DND-41 (cell line): Measurements from ENCODE around the gene GTPBP1.

Source experiments
- ATAC-seq: fragments of 200-7000 bp; cut with Tn5 transposase; 3 replicates; pipeline ENCODE4 v1.9.1; 2021; ENCODE audit warnings: low read depth; ENCODE audit not compliant: insufficient read depth
- DNase-seq: peaks from one replicate; pipeline ENCODE4 v3.0.0-alpha.2; 2020
- H2AFZ ChIP-seq: 2 replicates; pipeline ENCODE4 v1.6.0; 2012; ENCODE audit warnings: low read depth, low read length
- H3K27ac ChIP-seq: 2 replicates; pipeline ENCODE4 v1.5.1; 2012; ENCODE audit warnings: low read length, inconsistent platforms
- H3K27me3 ChIP-seq: fragments of 200-600 bp; sonication (generic); 2 replicates; pipeline ENCODE4 v1.6.0; 2012; ENCODE audit warnings: low read length, mild to moderate bottlenecking, inconsistent platforms; ENCODE audit not compliant: insufficient read depth, poor library complexity
- H3K36me3 ChIP-seq: 2 replicates; pipeline ENCODE4 v1.5.1; 2012; ENCODE audit warnings: low read length, inconsistent platforms; ENCODE audit not compliant: insufficient read depth
- H3K4me1 ChIP-seq: 2 replicates; pipeline ENCODE4 v1.5.1; 2012; ENCODE audit warnings: mild to moderate bottlenecking, low read length; ENCODE audit not compliant: insufficient read depth
- H3K4me2 ChIP-seq: 2 replicates; pipeline ENCODE4 v1.6.0; 2012; ENCODE audit warnings: mild to moderate bottlenecking, moderate library complexity, low read length, inconsistent platforms; ENCODE audit not compliant: insufficient read depth
- H3K4me3 ChIP-seq, 2 experiments: fragments of 200-600 bp in 1 of 2; shearing (Covaris generic) in 1 of 2; 2 replicates each; pipeline ENCODE4 v1.5.1; 2012 to 2016; ENCODE audit warnings: inconsistent platforms in 2 of 2, low read length in 2 of 2, mild to moderate bottlenecking in 2 of 2, low read depth in 1 of 2, moderate library complexity in 1 of 2
- H3K79me2 ChIP-seq: 2 replicates; pipeline ENCODE4 v1.6.0; 2012; ENCODE audit warnings: low read length, inconsistent platforms; ENCODE audit not compliant: insufficient read depth
- H3K9ac ChIP-seq: 2 replicates; pipeline ENCODE4 v1.6.0; 2012; ENCODE audit warnings: low read depth, mild to moderate bottlenecking, inconsistent platforms, low read length, moderate library complexity
- H3K9me3 ChIP-seq: 2 replicates; pipeline ENCODE4 v1.5.1; 2012; ENCODE audit warnings: low read length, moderate library complexity, mild to moderate bottlenecking, inconsistent platforms; ENCODE audit not compliant: insufficient read depth, severe bottlenecking
- H4K20me1 ChIP-seq: 2 replicates; pipeline ENCODE4 v1.6.0; 2012; ENCODE audit warnings: low read length; ENCODE audit not compliant: insufficient read depth
- EZH2 ChIP-seq: IDR thresholded peaks from 3 replicates; pipeline ENCODE4 v1.6.1; 2012; ENCODE audit warnings: borderline replicate concordance, low read depth, mild to moderate bottlenecking, moderate library complexity, low read length, inconsistent platforms; ENCODE audit not compliant: severe bottlenecking
- TF ChIP-seq, protein P1 (sequence below): IDR thresholded peaks from 2 replicates; pipeline ENCODE4 v1.5.1; 2012; ENCODE audit warnings: borderline replicate concordance, low read length, moderate library complexity, mild to moderate bottlenecking; ENCODE audit not compliant: poor library complexity, severe bottlenecking; ENCODE audit errors: extremely low read depth

The GTPBP1 gene

DNA sequence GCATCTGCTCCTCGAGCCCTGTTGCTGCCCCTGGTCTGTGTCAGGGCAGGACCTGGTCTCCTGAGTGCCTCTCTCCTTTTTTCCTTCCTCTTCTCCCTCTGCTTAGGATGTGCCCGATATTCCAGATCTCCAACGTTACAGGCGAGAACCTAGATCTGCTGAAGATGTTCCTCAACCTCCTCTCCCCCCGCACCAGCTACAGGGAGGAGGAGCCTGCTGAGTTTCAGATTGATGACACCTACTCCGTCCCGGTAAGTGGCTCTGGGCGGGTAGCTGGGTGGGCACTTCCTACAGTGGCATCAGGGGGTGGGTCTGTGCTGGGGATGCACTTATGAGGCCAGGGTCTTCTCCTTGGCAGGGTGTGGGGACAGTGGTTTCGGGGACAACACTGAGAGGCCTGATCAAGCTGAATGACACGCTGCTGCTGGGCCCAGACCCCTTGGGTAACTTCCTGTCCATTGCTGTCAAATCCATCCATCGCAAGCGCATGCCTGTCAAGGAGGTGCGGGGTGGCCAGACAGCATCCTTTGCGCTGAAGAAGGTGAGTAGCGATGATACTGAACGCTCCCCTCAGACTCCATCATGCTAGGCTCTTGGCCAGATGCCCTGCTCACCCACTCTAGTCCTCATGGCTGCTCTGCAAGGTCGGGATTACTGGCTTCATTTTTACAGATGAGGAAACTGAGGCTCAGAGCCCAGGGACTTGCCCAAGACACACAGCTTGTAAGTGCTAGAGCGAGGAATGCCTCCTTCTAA is 20.3 kb downstream of the GTPBP1 start:
- no peak for DNase-seq
- Histone ChIP-seq H3K9ac (no peak overlapping the region), H3K9me3 (no peaks in the 10 kb centered on the region), H3K4me2 (no peak overlapping the region), H2AFZ (no peak overlapping the region), H3K27ac (no peak overlapping the region), H3K36me3 (peaks cover 99% of the 10 kb centered on the region), H3K27me3 (no peaks in the 10 kb centered on the region), H3K4me3 (no peak overlapping the region), H3K79me2 (no peaks in the 10 kb centered on the region), H3K4me1 (no peaks in the 10 kb centered on the region), H4K20me1 (peaks cover 25% of the 10 kb centered on the region)
- no peak for ATAC-seq
- TF ChIP-seq, protein P1, sequence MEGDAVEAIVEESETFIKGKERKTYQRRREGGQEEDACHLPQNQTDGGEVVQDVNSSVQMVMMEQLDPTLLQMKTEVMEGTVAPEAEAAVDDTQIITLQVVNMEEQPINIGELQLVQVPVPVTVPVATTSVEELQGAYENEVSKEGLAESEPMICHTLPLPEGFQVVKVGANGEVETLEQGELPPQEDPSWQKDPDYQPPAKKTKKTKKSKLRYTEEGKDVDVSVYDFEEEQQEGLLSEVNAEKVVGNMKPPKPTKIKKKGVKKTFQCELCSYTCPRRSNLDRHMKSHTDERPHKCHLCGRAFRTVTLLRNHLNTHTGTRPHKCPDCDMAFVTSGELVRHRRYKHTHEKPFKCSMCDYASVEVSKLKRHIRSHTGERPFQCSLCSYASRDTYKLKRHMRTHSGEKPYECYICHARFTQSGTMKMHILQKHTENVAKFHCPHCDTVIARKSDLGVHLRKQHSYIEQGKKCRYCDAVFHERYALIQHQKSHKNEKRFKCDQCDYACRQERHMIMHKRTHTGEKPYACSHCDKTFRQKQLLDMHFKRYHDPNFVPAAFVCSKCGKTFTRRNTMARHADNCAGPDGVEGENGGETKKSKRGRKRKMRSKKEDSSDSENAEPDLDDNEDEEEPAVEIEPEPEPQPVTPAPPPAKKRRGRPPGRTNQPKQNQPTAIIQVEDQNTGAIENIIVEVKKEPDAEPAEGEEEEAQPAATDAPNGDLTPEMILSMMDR: no peak
- TF ChIP-seq EZH2: no peak

DNA sequence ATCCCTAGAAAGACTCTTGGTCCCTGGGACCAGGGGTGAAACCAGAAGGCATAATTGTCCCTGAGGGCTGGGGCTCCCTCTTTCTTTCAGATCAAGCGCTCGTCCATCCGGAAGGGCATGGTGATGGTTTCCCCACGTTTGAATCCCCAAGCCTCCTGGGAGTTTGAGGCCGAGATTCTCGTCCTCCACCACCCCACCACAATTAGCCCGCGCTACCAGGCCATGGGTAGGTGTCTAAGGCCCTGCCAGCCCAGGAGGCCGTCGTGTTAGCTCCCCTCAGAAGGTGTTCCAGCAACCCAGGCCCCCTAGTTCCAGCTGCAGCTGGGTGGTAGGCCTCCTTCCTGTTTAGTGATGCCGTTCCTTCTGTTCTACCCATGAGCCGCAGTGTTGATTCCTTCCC is 21.4 kb downstream of the GTPBP1 start:
- no peaks in the 10 kb centered on the region for H3K4me1 ChIP-seq
- H3K79me2 ChIP-seq: no peaks in the 10 kb centered on the region
- DNase-seq (no peak), ATAC-seq (no peak)
- no peak overlapping the region for H3K9ac ChIP-seq
- peaks cover 100% of the 10 kb centered on the region for H3K36me3 ChIP-seq
- peaks cover 27% of the 10 kb centered on the region for H4K20me1 ChIP-seq
- H2AFZ ChIP-seq: no peak overlapping the region
- no peak overlapping the region for H3K27ac ChIP-seq
- no peak overlapping the region for H3K4me2 ChIP-seq
- no peaks in the 10 kb centered on the region for H3K27me3 ChIP-seq
- H3K9me3 ChIP-seq: no peaks in the 10 kb centered on the region
- no peak overlapping the region for H3K4me3 ChIP-seq
- TF ChIP-seq, protein P1: no peak
- TF ChIP-seq EZH2: no peak

DNA sequence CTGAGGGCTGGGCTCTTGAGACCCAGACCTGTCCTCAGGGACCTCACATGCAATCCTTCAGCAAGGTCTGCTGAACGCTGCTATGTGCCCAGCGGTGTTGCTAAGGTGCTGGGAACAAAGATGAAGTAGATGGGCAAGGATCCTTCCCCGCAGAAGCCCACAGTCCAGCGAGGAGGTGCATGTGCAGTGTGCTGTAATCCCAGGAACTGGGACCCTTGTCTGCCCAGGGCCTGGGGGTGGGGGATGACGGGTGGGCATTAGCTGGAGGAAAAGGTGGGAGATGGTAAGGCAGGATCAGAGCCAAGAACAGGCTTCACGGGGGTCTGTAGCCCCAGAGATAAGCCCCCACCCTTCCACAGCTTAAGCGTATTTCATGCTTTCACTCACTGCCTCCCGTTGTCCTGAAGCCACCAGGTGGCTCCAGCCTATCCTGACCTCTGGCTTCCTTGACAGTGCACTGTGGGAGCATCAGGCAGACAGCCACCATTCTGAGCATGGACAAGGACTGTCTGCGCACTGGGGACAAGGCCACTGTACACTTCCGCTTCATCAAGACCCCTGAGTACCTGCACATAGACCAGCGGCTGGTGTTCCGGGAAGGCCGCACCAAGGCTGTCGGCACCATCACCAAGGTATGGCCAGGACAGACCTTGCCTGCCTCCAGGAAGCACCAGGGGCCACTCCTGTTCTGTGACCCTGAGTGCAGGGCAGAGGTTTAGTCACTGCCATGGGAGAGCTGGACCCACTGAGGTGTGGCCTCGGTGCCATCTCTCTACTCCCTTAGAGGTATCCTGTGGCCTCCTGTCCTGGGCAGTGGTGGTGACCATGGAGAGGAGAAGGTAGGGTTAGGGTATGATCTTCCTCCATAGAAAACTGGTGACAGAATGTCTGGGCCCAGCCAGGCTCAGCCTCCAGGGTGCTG is 22.0 kb downstream of the GTPBP1 start:
- DNase-seq (no peak), ATAC-seq (no peak)
- no peak overlapping the region for H3K4me3 ChIP-seq
- no peak overlapping the region for H2AFZ ChIP-seq
- H3K4me2 ChIP-seq: no peak overlapping the region
- H3K27me3 ChIP-seq: no peaks in the 10 kb centered on the region
- H3K9ac ChIP-seq: no peak overlapping the region
- no peaks in the 10 kb centered on the region for H3K79me2 ChIP-seq
- peaks cover 28% of the 10 kb centered on the region for H4K20me1 ChIP-seq
- H3K36me3 ChIP-seq: peaks cover 98% of the 10 kb centered on the region
- TF ChIP-seq, protein P1: no peak
- no peak for TF ChIP-seq EZH2
- no peaks in the 10 kb centered on the region for H3K4me1 ChIP-seq
- no peak overlapping the region for H3K27ac ChIP-seq
- H3K9me3 ChIP-seq: no peaks in the 10 kb centered on the region
